Retinal pigment epithelial cell (primary cell): ENCODE data around the gene RAB3A.
A peak's percentile ranks its signal among the peaks of the same experiment; 100 is the strongest.

Experiments
- DNase-seq: peaks from one replicate; pipeline ENCODE4 v3.0.0-alpha.2; 2010; ENCODE audit warnings: low read depth
- H3K4me3 ChIP-seq: 2 replicates; pipeline ENCODE4 v1.5.1; 2011; ENCODE audit warnings: mild to moderate bottlenecking, low read length, control low read depth, moderate library complexity
- TF ChIP-seq, protein P1 (sequence below): conservative IDR thresholded peaks from 2 replicates; pipeline ENCODE4 v1.5.1; 2011; ENCODE audit warnings: low read depth, low read length, control low read depth, inconsistent platforms

The RAB3A gene

DNA sequence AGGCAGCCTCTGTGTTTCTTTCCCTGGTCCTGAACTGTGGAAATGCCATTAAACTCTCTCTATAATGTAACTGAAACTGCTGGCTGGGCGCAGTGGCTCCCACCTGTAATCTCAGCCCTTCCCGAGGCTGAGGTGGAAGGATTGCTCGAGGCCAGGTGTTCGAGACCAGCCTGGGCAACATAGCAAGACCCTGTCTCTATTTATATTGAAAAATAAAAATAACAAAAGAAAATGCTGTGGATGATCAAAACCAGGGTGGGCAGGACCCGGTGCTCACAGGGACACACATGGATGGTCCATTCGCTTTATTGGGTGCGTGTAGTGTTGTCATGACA lies 7.4 kb downstream of the RAB3A start:
- TF ChIP-seq, protein P1, sequence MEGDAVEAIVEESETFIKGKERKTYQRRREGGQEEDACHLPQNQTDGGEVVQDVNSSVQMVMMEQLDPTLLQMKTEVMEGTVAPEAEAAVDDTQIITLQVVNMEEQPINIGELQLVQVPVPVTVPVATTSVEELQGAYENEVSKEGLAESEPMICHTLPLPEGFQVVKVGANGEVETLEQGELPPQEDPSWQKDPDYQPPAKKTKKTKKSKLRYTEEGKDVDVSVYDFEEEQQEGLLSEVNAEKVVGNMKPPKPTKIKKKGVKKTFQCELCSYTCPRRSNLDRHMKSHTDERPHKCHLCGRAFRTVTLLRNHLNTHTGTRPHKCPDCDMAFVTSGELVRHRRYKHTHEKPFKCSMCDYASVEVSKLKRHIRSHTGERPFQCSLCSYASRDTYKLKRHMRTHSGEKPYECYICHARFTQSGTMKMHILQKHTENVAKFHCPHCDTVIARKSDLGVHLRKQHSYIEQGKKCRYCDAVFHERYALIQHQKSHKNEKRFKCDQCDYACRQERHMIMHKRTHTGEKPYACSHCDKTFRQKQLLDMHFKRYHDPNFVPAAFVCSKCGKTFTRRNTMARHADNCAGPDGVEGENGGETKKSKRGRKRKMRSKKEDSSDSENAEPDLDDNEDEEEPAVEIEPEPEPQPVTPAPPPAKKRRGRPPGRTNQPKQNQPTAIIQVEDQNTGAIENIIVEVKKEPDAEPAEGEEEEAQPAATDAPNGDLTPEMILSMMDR: no peak
- DNase-seq: no peak
- H3K4me3 ChIP-seq: no peak overlapping the region

GRCh38 chr19:18194554-18195238 lies 9.1 kb downstream of the RAB3A start:
- TF ChIP-seq, protein P1: no peak
- DNase-seq: no peak
- no peak overlapping the region for H3K4me3 ChIP-seq

- TF ChIP-seq, protein P1: no peak
- H3K4me3 ChIP-seq: peak overlapping the region; percentile 85
- no peak for DNase-seq
Observed at GRCh38 chr19:18194181-18194530, 9.7 kb downstream of the RAB3A start.

DNA sequence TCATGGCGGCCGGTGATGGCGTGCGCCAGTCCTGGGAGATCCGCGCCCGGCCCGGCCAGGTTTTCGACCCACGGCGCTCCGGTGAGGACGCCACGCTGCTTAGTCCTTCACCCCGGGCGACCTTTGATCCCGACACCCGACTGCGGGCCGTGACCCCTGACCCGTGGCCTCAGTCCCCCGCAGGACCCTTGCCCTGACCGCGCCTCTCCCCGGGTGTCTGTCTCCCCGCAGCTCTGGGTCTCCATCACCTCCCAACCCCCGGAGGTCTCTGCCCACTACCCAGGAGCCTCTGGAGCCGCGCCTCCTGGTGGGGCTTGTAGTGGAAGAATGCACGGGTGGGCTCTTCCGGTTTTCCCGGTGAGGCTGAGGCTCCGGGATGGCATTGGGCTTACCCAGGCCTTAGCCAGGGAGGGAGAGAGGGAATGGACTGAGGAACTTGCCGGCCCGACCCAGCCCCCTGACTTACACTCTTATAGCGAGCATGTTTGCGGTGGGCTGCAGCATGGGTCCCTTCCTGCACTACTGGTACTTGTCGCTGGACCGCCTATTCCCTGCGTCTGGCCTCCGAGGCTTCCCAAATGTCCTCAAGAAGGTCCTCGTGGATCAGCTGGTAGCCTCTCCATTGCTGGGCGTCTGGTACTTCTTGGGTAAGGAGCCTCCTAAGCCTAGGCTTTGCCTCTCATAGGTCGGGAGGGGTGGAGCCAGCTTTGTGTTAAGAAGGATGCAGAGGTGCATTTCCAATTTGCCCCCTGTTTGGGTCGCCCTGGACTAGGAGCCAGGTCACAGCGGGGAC lies 10.3 kb downstream of the RAB3A start:
- no peak for DNase-seq
- peak overlapping the region; percentile 85 for H3K4me3 ChIP-seq
- TF ChIP-seq, protein P1: no peak

- TF ChIP-seq, protein P1: no peak
- peak; percentile 100 for DNase-seq
- H3K4me3 ChIP-seq: peak within 1 kb of the TSS; percentile 85
Observed at GRCh38 chr19:18192673-18193387, 11.0 kb downstream of the RAB3A start, which contains the start of gene MPV17L2. MPV17L2 (plus strand) TSS chr19:18193218; CDS start chr19:18193282, 64 bp downstream.

- TF ChIP-seq, protein P1: no peak
- no peak for DNase-seq
- peak overlapping the region; percentile 59 for H3K4me3 ChIP-seq
Observed at GRCh38 chr19:18191640-18192062, 12.2 kb downstream of the RAB3A start.

DNA sequence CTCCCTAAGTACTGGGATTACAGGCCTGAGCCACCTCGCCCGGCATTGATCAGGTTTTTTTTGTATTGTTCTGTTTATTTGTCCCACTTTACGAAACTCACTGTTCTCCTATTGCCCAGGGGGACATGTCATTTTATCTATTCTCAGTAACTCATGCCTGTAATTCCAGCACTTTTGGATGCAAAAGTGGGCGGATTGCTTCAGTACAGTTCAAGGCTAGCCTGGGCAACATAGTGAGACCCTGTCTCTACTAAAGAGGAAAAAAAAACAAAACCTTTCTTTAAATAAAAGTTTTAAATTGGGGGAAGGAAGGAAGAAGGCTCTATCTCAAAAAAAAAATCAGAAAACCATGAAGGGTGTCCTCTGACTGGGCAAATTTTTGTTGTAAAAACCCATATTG lies 13.6 kb downstream of the RAB3A start:
- no peak for DNase-seq
- TF ChIP-seq, protein P1: no peak
- no peak overlapping the region for H3K4me3 ChIP-seq
